PC-3 (cell line): ENCODE measurements around the gene TEAD4. TPM values are rescaled to one million over a fixed set of nuclear protein-coding genes. Genes with fewer than 3 reads are reported as not detected.
A peak's percentile ranks its signal among the peaks of the same experiment; 100 is the strongest.

ENCODE experiments used
- ATAC-seq: fragments of 200-7000 bp; cut with Tn5 transposase; 2 replicates; pipeline ENCODE4 v1.9.1; 2020; ENCODE audit warnings: mild to moderate bottlenecking, moderate library complexity
- BruUV-seq: library from RNA; stranded (reverse); fragments of 400-500 nt; replicated peaks from 2 replicates; lab custom pipeline; 2021; lab: Mats Ljungman, UMichigan
- CTCF ChIA-PET: fragments of 300-600 bp; sonication (Branson Sonifier 250); formaldehyde crosslinking; loops from one replicate; lab custom pipeline; 2022; ENCODE audit warnings: antibody characterized with exemption; lab: Charles Lee
- POLR2A ChIA-PET: fragments of 300-600 bp; sonication (Branson Sonifier 250); formaldehyde crosslinking; loops from one replicate; lab custom pipeline; 2022; ENCODE audit warnings: antibody characterized with exemption; ENCODE audit not compliant: unreplicated experiment; lab: Charles Lee
- DNase-seq: peaks from one replicate; pipeline ENCODE4 v3.0.0-alpha.2; 2015
- H2AFZ ChIP-seq: fragments of 300-600 bp; sonication (generic); 2 replicates; pipeline ENCODE4 v1.6.0; 2016; ENCODE audit warnings: antibody characterized with exemption, low read length
- H3F3A ChIP-seq: fragments of 300-600 bp; sonication (generic); one replicate; pipeline ENCODE4 v1.6.0; 2017; ENCODE audit warnings: antibody characterized with exemption, low read length, control low read depth, mild to moderate bottlenecking; ENCODE audit not compliant: unreplicated experiment
- H3K27ac ChIP-seq: fragments of 300-600 bp; sonication (generic); 2 replicates; pipeline ENCODE4 v1.5.1; 2016; ENCODE audit warnings: mild to moderate bottlenecking, low read length
- H3K27me3 ChIP-seq: fragments of 300-600 bp; sonication (generic); 2 replicates; pipeline ENCODE4 v1.6.1; 2016; ENCODE audit warnings: low read length, mixed read lengths
- H3K36me3 ChIP-seq: fragments of 300-600 bp; sonication (generic); 2 replicates; pipeline ENCODE4 v1.6.1; 2016; ENCODE audit warnings: low read depth, mixed run types, low read length, mixed read lengths
- H3K4me1 ChIP-seq: fragments of 300-600 bp; sonication (generic); 2 replicates; pipeline ENCODE4 v1.5.1; 2016; ENCODE audit warnings: low read length; ENCODE audit not compliant: insufficient read depth
- H3K4me2 ChIP-seq: fragments of 300-600 bp; sonication (generic); 2 replicates; pipeline ENCODE4 v1.6.0; 2016; ENCODE audit warnings: low read length
- H3K4me3 ChIP-seq: fragments of 300-600 bp; sonication (generic); 2 replicates; pipeline ENCODE4 v1.5.1; 2016; ENCODE audit warnings: mild to moderate bottlenecking, low read length, mixed read lengths
- H3K79me2 ChIP-seq: fragments of 300-600 bp; sonication (generic); 2 replicates; pipeline ENCODE4 v1.6.1; 2017; ENCODE audit warnings: low read length, mixed read lengths
- H3K9ac ChIP-seq: fragments of 300-600 bp; sonication (generic); 2 replicates; pipeline ENCODE4 v1.6.0; 2016; ENCODE audit warnings: mild to moderate bottlenecking, low read length
- H3K9me2 ChIP-seq: fragments of 300-600 bp; sonication (generic); replicated peaks from 2 replicates; pipeline ENCODE4 v1.6.1; 2016; ENCODE audit warnings: mixed run types, low read length, mixed read lengths
- H3K9me3 ChIP-seq: fragments of 300-600 bp; sonication (generic); 2 replicates; pipeline ENCODE4 v1.6.1; 2016; ENCODE audit warnings: low read length, mixed read lengths
- H4K20me1 ChIP-seq: fragments of 300-600 bp; sonication (generic); 2 replicates; pipeline ENCODE4 v1.6.1; 2016; ENCODE audit warnings: low read length, mixed read lengths
- CTCF ChIP-seq: fragments of 300-600 bp; sonication (generic); conservative IDR thresholded peaks from 2 replicates; pipeline ENCODE4 v1.5.1; 2017; ENCODE audit warnings: antibody characterized with exemption, low read depth, mild to moderate bottlenecking, low read length
- EZH2 ChIP-seq: fragments of 300-600 bp; sonication (generic); IDR thresholded peaks from one replicate; pipeline ENCODE4 v1.6.1; 2017; ENCODE audit warnings: antibody characterized with exemption, mild to moderate bottlenecking, low read length; ENCODE audit not compliant: unreplicated experiment
- EZH2phosphoT487 ChIP-seq: fragments of 300-600 bp; sonication (generic); IDR thresholded peaks from 2 replicates; pipeline ENCODE4 v1.6.1; 2018; ENCODE audit warnings: mild to moderate bottlenecking, antibody characterized with exemption, low read length, borderline replicate concordance
- intact Hi-C: fragments of 100-400 bp; cut with micrococcal nuclease; formaldehyde crosslinking; loops from 2 replicates; pipeline ENCODE4 v1.9.0; 2023
- total RNA-seq: library from RNA; depleted of rRNA; stranded (reverse); fragments of >200 nt; gene quantifications from 2 replicates; pipeline ENCODE4 v1.2.3, GENCODE V29; 2014

TEAD4 gene
- total RNA-seq, 1 experiment from 2014 or later: 22.3 TPM

GRCh38 chr12:3000548-3001275 lies 41.5 kb downstream of the TEAD4 start:
- H3K27ac ChIP-seq: no peak overlapping the region
- no peaks in the 10 kb centered on the region for H3K79me2 ChIP-seq
- H3K9ac ChIP-seq: no peak overlapping the region
- 0 out of 2 replicates have a peak, but pooled peaks have one; percentile 15 for ATAC-seq
- no peak overlapping the region for H3K4me2 ChIP-seq
- no peaks in the 10 kb centered on the region for H3K9me3 ChIP-seq
- DNase-seq: no peak
- intact Hi-C loops: no loop called here
- H3K27me3 ChIP-seq: no peaks in the 10 kb centered on the region
- ChIA-PET CTCF (no interaction called here), POLR2A (no interaction called here)
- peaks cover 6% of the 10 kb centered on the region; the same call in 1 of the 2 replicates for H3K36me3 ChIP-seq
- TF ChIP-seq CTCF (no peak), EZH2phosphoT487 (no peak)
- no peak overlapping the region for H2AFZ ChIP-seq
- no peaks in the 10 kb centered on the region for H3F3A ChIP-seq
- H3K4me3 ChIP-seq: no peak overlapping the region
- no TSS peak for BruUV-seq
- no peaks in the 10 kb centered on the region for H3K4me1 ChIP-seq
- H4K20me1 ChIP-seq: no peaks in the 10 kb centered on the region
- H3K9me2 ChIP-seq: no peaks in the 10 kb centered on the region

- Histone ChIP-seq H3K4me1 (no peaks in the 10 kb centered on the region), H3K27ac (no peak overlapping the region), H3K9me3 (no peaks in the 10 kb centered on the region), H3K4me2 (no peak overlapping the region), H4K20me1 (no peaks in the 10 kb centered on the region), H3K79me2 (no peaks in the 10 kb centered on the region), H3K9me2 (no peaks in the 10 kb centered on the region), H3K4me3 (no peak overlapping the region), H2AFZ (no peak overlapping the region), H3F3A (no peaks in the 10 kb centered on the region), H3K27me3 (no peaks in the 10 kb centered on the region), H3K9ac (no peak overlapping the region), H3K36me3 (peaks cover 9% of the 10 kb centered on the region; the same call in 1 of the 2 replicates)
- DNase-seq (no peak), ATAC-seq (no peak)
- intact Hi-C loops: no loop called here
- POLR2A ChIA-PET: no interaction called here
- no TSS peak for BruUV-seq
- TF ChIP-seq EZH2 (no peak), CTCF (no peak), EZH2phosphoT487 (no peak)
- CTCF ChIA-PET: no interaction called here
These were observed 43.4 kb downstream of the TEAD4 start for GRCh38 chr12:3002646-3003045.

GRCh38 chr12:3003357-3003992 lies 44.3 kb downstream of the TEAD4 start:
- Histone ChIP-seq H2AFZ (no peak overlapping the region), H3K9me2 (no peaks in the 10 kb centered on the region), H3K27me3 (no peaks in the 10 kb centered on the region), H3K4me2 (no peak overlapping the region), H3K4me1 (no peaks in the 10 kb centered on the region), H3K79me2 (no peaks in the 10 kb centered on the region), H3K4me3 (no peak overlapping the region), H3F3A (no peaks in the 10 kb centered on the region), H3K9me3 (no peaks in the 10 kb centered on the region), H4K20me1 (no peaks in the 10 kb centered on the region), H3K36me3 (peaks cover 9% of the 10 kb centered on the region; the same call in 1 of the 2 replicates), H3K27ac (no peak overlapping the region), H3K9ac (no peak overlapping the region)
- DNase-seq (no peak), ATAC-seq (no peak)
- intact Hi-C loops: no loop called here
- TF ChIP-seq EZH2phosphoT487: no peak
- TF ChIP-seq CTCF: no peak
- ChIA-PET CTCF (no interaction called here), POLR2A (no interaction called here)
- BruUV-seq: no TSS peak
